ENCODE measurements around the gene KDM5B. TPM values are rescaled to one million over a fixed set of nuclear protein-coding genes. Genes with fewer than 3 reads are reported as not detected.

Gene KDM5B
- total RNA-seq, 1 experiment from 2014 or later: 83.6 TPM

DNA sequence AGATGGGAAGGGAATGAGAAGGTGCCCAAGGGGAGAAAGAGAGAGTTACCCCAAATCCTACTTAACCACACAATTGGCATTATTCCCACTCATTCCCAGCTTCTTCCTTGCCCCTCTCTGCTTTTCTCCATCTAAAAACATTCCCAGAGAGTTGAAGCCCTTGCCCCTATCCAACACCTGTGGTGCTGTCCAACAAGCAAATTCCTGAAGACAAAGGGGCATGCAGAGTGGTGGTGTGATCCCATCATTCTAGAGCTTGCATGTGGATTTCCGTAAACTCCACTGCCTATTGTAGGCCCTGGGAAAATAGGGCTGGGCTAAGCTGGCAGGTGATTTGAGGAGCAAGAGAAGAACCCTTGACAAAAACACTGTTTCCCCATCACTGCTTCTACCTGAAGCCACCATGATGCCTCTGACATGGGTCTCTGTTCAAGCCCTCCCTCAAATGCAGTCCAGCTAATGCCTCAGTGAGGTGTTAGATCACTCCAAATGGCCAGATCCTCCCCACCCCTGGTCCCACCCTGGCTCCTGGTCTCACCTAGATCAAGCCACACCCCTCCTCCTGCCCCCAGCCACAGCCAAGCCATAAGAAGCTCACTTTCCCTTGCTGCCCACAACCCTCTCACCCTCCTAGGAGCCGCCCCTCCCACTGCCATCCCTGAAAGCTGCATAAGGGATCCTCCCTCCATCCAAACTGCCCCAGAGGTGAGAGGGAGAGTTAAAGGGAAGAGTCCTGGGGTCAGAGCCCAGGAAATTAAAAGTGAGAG lies 127.5 kb downstream of the KDM5B start:
- intact Hi-C loops (cut with micrococcal nuclease; ENCODE audit: unreplicated experiment): no loop called here
- H3K9me3 ChIP-seq (ENCODE audit: control insufficient read depth, insufficient read depth, low read depth, low read length): 0 out of 2 replicates have a peak, but pooled peaks cover 7% of the 10 kb centered on the region
- in situ Hi-C loops (cut with HindIII; ENCODE audit: low pct_unique_long_range_greater_than_20kb, low sequenced_read_pairs): no loop called here
- ATAC-seq (no peak), DNase-seq (ENCODE audit: low read depth, low spot score) (no peak)
- no peak overlapping the region for H3K4me3 ChIP-seq (ENCODE audit: low read depth in 2 of 2, low read length in 2 of 2)
- H3K4me1 ChIP-seq (ENCODE audit: control insufficient read depth, insufficient read depth, low read length): no peaks in the 10 kb centered on the region
- peaks cover 9% of the 10 kb centered on the region for H3K27me3 ChIP-seq (ENCODE audit: control insufficient read depth, insufficient read depth, low read length)
- no peaks in the 10 kb centered on the region for H3K36me3 ChIP-seq (ENCODE audit: control insufficient read depth, insufficient read depth, low read length)
- no TSS peak for BruUV-seq (replicated peaks)
- TF ChIP-seq SIN3A (IDR thresholded peaks at IDR 0.05; ENCODE audit: borderline replicate concordance, insufficient read depth, low read depth, low read length) (no peak), POLR2AphosphoS5 (IDR thresholded peaks at IDR 0.05; ENCODE audit: low read depth, low read length) (no peak), TCF7L2 (IDR thresholded peaks at IDR 0.05; ENCODE audit: low read depth, low read length) (no peak)
- TF ChIP-seq, protein P1, sequence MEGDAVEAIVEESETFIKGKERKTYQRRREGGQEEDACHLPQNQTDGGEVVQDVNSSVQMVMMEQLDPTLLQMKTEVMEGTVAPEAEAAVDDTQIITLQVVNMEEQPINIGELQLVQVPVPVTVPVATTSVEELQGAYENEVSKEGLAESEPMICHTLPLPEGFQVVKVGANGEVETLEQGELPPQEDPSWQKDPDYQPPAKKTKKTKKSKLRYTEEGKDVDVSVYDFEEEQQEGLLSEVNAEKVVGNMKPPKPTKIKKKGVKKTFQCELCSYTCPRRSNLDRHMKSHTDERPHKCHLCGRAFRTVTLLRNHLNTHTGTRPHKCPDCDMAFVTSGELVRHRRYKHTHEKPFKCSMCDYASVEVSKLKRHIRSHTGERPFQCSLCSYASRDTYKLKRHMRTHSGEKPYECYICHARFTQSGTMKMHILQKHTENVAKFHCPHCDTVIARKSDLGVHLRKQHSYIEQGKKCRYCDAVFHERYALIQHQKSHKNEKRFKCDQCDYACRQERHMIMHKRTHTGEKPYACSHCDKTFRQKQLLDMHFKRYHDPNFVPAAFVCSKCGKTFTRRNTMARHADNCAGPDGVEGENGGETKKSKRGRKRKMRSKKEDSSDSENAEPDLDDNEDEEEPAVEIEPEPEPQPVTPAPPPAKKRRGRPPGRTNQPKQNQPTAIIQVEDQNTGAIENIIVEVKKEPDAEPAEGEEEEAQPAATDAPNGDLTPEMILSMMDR (IDR thresholded peaks at IDR 0.05): no peak
- TF ChIP-seq, protein P2, sequence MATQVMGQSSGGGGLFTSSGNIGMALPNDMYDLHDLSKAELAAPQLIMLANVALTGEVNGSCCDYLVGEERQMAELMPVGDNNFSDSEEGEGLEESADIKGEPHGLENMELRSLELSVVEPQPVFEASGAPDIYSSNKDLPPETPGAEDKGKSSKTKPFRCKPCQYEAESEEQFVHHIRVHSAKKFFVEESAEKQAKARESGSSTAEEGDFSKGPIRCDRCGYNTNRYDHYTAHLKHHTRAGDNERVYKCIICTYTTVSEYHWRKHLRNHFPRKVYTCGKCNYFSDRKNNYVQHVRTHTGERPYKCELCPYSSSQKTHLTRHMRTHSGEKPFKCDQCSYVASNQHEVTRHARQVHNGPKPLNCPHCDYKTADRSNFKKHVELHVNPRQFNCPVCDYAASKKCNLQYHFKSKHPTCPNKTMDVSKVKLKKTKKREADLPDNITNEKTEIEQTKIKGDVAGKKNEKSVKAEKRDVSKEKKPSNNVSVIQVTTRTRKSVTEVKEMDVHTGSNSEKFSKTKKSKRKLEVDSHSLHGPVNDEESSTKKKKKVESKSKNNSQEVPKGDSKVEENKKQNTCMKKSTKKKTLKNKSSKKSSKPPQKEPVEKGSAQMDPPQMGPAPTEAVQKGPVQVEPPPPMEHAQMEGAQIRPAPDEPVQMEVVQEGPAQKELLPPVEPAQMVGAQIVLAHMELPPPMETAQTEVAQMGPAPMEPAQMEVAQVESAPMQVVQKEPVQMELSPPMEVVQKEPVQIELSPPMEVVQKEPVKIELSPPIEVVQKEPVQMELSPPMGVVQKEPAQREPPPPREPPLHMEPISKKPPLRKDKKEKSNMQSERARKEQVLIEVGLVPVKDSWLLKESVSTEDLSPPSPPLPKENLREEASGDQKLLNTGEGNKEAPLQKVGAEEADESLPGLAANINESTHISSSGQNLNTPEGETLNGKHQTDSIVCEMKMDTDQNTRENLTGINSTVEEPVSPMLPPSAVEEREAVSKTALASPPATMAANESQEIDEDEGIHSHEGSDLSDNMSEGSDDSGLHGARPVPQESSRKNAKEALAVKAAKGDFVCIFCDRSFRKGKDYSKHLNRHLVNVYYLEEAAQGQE (IDR thresholded peaks at IDR 0.05; ENCODE audit: insufficient read depth in 1 of 2, low read depth in 2 of 2, low read length in 1 of 2): peak in 1 of 2 experiments; percentile 73; a peak in 2 of 4 replicates
- ChIA-PET CTCF (no interaction called here), POLR2A (no interaction called here)
- H3K27ac ChIP-seq (ENCODE audit: low read length): no peak overlapping the region

DNA sequence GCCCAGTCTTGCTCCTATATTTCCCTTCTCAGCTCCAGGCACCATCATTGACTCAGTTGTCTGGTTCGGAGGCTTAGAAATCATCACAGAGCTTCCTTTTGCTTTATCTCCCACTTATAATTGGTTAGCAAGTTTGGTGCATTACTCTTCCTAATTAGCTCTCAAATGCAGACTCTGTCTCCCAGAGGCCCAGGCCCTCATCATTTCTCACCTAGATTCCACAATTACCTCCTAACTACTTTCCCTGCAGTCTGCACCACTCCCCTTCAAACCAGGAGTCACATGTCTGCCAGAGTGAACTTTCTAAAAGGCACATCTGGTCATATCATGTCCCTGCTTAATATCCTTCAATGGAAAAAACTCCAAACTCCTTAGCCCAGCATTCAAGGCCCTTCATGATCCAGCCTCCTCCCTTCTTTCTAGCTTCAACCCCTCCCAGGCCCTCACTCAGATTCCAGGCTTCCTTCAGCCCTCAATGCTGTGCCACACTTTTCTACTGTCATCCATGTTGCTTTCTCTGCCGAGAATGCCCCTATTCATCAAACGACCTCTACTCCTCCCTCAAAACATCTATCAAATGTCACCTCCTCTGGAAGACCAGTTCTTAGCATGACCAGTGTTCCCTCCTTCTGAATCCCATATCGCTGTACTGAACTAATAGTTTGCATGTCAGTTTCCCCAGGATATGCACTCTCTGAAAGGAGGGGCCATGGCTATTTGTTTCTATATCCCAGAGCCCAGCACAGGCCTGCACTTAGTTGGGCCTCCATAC lies 128.6 kb downstream of the KDM5B start:
- TF ChIP-seq TCF7L2 (IDR thresholded peaks at IDR 0.05; ENCODE audit: low read depth, low read length) (no peak), SIN3A (IDR thresholded peaks at IDR 0.05; ENCODE audit: borderline replicate concordance, insufficient read depth, low read depth, low read length) (no peak), POLR2AphosphoS5 (IDR thresholded peaks at IDR 0.05; ENCODE audit: low read depth, low read length) (no peak)
- TF ChIP-seq, protein P2 (IDR thresholded peaks at IDR 0.05; ENCODE audit: insufficient read depth in 1 of 2, low read depth in 2 of 2, low read length in 1 of 2): no peak
- TF ChIP-seq, protein P1 (IDR thresholded peaks at IDR 0.05): no peak
- H3K27ac ChIP-seq (ENCODE audit: low read length): no peak overlapping the region
- BruUV-seq (replicated peaks): no TSS peak
- ATAC-seq (no peak), DNase-seq (ENCODE audit: low read depth, low spot score) (no peak)
- H3K4me1 ChIP-seq (ENCODE audit: control insufficient read depth, insufficient read depth, low read length): no peaks in the 10 kb centered on the region
- in situ Hi-C loops (cut with HindIII; ENCODE audit: low pct_unique_long_range_greater_than_20kb, low sequenced_read_pairs) (no loop called here), intact Hi-C loops (cut with micrococcal nuclease; ENCODE audit: unreplicated experiment) (no loop called here)
- no peaks in the 10 kb centered on the region for H3K36me3 ChIP-seq (ENCODE audit: control insufficient read depth, insufficient read depth, low read length)
- H3K27me3 ChIP-seq (ENCODE audit: control insufficient read depth, insufficient read depth, low read length): peaks cover 9% of the 10 kb centered on the region
- CTCF ChIA-PET: no interaction called here
- H3K4me3 ChIP-seq (ENCODE audit: low read depth in 2 of 2, low read length in 2 of 2): no peak overlapping the region
- POLR2A ChIA-PET: no interaction called here
- 0 out of 2 replicates have a peak, but pooled peaks cover 7% of the 10 kb centered on the region for H3K9me3 ChIP-seq (ENCODE audit: control insufficient read depth, insufficient read depth, low read depth, low read length)

Measured in Panc1 (cell line).